HG03103 (cell line): ENCODE results near the gene GSTCD.
"Not testable (repeated sequence)": the region's sequence is repeated elsewhere in the genome, so short reads cannot be mapped to it uniquely, and the experiment has no call there.

Experiments
- ATAC-seq: cut with Tn5 transposase; IDR thresholded peaks from one replicate; pipeline ENCODE4 v1.9.1; 2021; ENCODE audit warnings: low read depth; ENCODE audit not compliant: unreplicated experiment

GSTCD gene

GRCh38 chr4:105786748-105787147 is 78.2 kb downstream of the GSTCD start:
- no peak for ATAC-seq

- ATAC-seq = no peak
Measured at GRCh38 chr4:105797225-105797624, 88.6 kb downstream of the GSTCD start.

DNA sequence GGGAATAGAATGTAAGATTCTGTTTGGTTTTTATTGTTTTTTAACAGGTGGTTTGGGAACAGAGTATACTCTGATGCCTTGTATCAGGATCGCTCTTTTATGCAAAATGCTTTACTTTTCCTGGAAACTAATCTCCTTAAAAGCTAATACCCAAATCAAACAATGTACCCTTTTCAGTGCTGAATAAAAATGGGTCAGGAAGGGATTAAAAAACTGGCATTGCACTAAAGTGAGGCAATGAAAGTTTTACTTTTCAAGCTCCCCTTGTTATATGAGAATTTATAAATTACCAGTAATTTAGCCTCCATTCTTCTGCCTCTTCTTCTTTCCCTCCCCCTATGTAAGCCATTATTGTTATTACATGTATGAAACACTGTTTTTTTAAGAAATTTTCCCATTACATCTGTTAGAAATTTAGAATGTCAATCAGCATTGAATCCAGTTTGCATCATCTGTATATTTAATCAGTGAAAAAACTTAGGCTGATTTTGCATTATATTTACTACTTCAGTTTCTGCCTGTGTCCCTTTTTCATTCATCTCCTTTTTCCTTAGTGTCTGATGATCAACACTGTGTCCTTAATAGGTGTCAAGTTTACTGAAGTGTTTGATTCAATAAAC is 97.0 kb downstream of the GSTCD start:
- ATAC-seq = no peak

- no peak for ATAC-seq
Measured at GRCh38 chr4:105807496-105807895, 98.9 kb downstream of the GSTCD start.

- ATAC-seq = no peak
Measured at GRCh38 chr4:105808030-105808749, 99.6 kb downstream of the GSTCD start.

GRCh38 chr4:105808750-105809041 is 100.1 kb downstream of the GSTCD start:
- no peak for ATAC-seq

- ATAC-seq = no peak
Measured at GRCh38 chr4:105815701-105816100, 107.1 kb downstream of the GSTCD start.

GRCh38 chr4:105822061-105822460 is 113.5 kb downstream of the GSTCD start:
- ATAC-seq = no peak

DNA sequence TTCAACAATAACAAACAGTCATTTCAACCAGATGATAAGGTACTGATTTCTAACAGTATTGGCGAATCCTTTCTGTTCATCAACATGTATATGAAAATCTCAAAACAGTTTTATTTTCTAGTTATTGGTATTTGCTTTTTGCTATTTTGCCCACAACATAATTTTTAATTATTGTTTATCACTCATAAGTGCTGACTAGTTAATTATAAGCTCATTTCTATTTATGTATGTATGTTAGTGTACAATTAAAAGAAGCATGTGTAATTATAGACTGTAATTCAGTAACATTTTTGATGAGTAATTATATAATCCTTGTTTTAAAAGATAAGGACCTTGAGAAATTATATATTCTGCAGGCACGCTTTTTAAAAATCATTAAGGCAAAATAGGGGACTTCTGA is 119.5 kb downstream of the GSTCD start:
- ATAC-seq = no peak

DNA sequence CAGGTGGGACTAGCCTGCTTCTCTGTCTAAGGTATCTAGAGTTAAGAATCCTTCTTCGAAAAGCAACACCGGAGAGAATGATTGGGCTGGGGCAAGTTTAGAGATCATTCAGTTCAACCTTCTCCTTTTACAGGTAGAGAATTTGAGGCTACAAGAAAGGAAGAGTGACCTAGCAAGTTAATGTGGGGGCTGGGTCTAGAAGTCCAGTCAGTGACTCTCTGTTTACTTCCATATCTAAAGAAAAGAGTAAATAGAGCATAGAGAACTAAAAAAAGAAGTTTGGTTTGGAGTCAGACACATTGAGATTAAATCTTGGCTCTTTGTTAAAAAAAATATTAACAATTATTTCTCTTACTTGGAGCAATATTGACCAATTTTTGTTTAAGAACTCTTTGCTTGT is 122.6 kb downstream of the GSTCD start:
- no peak for ATAC-seq

- ATAC-seq = no peak
Measured at GRCh38 chr4:105835177-105835576, 126.6 kb downstream of the GSTCD start.

DNA sequence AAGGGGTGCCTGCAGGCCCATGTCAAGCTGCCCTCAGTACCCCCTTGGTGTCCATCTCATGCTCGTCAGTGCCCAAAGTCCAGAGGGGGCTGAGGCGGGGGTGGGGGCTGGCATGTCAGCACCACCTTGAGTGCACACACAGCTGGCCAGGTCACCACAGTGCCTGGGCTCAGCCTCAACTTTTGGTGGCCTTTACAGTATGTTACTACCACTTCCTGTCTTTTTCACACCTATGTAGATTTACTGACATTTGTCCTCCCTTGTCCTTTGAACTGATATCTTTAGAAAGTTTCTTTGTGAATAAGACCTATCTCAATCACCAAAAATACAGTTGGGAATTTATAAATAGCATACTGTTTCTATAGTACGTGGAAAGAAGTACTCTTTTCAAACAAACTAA is 128.0 kb downstream of the GSTCD start:
- ATAC-seq = no peak

- no peak for ATAC-seq
Measured at GRCh38 chr4:105837037-105837436, 128.5 kb downstream of the GSTCD start.

GRCh38 chr4:105838082-105838481 is 129.5 kb downstream of the GSTCD start:
- ATAC-seq = no peak

DNA sequence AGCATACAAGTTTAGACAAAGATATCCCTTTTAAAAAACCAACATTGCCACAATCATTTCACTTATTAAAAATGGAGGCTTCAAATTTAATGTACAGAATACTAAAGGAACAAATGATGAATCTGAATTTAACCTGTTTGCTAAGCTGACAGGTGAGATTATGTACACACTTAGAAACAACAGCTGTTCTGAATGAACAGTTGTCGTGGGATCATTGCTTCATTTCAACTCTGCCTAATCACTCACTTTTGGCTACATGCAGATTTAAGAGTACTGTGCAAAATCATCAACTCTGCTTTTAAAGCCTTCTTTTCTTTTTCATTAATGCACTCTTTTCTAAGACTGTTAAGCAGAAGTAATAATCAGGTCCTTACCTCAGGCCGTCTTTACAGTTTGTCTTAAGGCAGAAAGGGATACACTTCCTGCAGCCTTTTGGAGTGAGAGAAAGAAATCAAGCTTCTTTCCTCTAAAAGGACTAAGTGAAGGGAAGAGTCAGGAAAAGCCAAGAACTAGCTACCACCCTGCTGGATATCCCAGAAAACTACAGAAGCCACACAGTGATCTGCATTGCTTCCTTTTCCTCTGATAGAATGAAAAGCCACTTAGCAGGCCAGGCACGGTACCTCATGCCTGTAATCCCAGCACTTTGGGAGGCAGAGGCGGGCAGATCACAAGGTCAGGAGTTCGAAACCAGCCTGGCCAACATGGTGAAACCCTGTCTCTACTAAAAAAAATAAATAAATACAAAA is 132.0 kb downstream of the GSTCD start:
- no peak for ATAC-seq

DNA sequence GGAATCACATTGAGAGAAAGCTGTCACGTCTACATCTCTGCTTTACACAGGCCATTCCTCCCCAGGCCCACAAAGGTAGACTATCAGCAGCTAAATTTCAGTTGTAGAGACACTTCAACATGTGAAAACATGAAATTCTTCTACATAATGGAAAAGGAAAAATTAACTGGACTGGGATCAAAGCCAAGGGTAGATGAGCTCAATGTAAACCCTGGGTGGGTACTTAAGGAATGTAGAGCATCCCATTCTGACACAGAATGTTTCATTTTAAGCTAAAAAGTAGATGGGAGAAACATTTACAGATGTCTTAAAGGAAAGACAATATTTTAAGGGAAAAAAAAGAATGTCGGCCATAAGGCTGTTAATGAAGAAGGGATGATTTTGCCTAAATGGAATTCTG is 135.4 kb downstream of the GSTCD start:
- ATAC-seq = no peak

GRCh38 chr4:105845559-105845958 is 137.0 kb downstream of the GSTCD start:
- ATAC-seq = no peak

DNA sequence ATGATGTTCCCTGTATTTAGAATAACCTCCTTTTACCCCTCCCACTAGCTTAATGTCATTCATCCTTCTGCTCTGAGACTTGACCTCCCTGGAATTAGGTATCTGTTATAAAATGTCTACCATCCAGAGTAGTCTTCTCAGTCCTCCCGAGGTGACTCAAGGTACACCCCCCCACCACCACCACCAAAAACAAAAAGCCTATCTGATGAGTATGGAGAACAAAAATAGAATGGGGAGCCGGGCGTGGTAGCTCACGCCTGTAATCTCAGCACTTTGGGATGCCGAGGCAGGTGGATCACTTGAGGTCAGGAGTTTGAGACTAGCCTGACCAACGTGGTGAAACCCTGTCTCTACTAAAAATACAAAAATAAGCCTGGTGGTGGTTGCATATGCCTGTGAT is 139.8 kb downstream of the GSTCD start:
- ATAC-seq = not testable (repeated sequence)

GRCh38 chr4:105851196-105851595 is 142.6 kb downstream of the GSTCD start:
- ATAC-seq = no peak

GRCh38 chr4:105852230-105852629 is 143.6 kb downstream of the GSTCD start:
- not testable (repeated sequence) for ATAC-seq

GRCh38 chr4:105858466-105859040 is 150.0 kb downstream of the GSTCD start:
- ATAC-seq = no peak

- no peak for ATAC-seq
Measured at GRCh38 chr4:105859233-105859632, 150.6 kb downstream of the GSTCD start.
